IPS-NIHi7 (cell line): ENCODE data around the gene CASP8.
"Not testable (repeated sequence)": the region's sequence is repeated elsewhere in the genome, so short reads cannot be mapped to it uniquely, and the experiment has no call there.

Experiments
- DNase-seq: peaks from one replicate; pipeline ENCODE4 v3.0.0; 2012; ENCODE audit warnings: mixed read lengths; ENCODE audit errors: extremely low spot score

CASP8 gene

DNA sequence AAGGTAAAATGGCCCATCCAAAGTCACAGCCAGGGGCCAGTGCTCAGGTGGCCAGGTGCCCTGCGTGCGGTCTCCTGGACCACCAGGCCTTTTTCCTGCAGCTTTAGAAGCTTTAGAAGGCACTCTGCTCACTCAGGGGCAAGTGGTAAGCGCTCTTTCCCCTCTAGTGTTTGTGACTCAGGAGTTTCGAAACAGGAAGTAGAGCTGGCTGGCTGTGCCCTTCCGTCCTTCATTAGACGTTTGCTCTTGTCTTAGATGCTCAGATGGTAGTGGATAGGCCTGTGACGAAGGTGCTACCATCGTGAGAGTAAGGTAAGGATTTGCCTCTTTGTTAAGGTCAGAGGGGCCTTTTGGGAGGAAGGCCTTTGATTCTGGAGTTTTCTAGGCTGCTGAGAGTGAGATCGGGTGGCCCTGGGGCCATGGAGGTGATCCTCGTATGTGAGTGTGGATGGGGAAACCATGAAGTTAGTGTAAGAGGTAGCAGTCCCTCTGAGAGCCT lies at the start of gene CASP8:
Gene CASP8 (plus strand): TSS at position 235 of the 499 bp plus-strand sequence. CDS start 5,951 bp downstream, outside the sequence.
- no peak for DNase-seq

DNA sequence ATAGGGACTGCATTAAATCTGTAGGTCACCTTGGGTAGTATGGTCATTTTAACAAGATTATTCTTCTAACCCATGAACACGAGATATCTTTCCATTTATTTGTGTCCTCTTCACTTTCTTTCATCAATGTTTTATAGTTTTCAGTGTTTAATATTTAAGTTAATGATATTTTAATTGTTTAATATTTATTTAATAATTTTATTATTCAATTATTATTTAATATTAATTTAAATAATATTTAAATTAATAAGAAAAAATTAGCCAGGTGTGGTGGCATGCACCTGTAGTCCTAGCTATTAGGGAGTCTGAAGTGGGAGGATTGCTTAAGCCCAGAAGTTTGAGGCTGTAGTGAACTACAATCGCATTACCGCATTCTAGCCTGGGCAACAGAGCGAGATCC lies 44.4 kb upstream of the CASP8 start:
- no peak for DNase-seq

DNA sequence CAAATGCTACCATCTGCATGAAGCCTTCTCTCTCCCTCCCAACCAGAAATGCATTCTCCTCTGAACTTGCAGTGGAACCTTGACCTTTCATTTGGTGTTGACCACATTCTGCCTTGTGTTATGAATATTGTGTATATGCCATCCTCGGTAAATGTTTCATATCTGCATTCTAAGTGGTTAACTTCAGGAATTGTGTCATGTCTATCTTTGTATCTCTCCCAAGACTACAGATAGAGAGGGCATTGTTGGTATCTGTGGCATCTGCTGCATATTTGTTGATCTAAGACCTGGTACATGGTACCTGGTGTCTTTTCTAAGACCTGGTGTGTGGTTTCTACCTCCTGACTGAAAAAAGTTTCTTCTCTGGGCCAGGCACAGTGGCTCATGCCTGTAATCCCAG lies 43.4 kb upstream of the CASP8 start:
- DNase-seq: no peak

DNA sequence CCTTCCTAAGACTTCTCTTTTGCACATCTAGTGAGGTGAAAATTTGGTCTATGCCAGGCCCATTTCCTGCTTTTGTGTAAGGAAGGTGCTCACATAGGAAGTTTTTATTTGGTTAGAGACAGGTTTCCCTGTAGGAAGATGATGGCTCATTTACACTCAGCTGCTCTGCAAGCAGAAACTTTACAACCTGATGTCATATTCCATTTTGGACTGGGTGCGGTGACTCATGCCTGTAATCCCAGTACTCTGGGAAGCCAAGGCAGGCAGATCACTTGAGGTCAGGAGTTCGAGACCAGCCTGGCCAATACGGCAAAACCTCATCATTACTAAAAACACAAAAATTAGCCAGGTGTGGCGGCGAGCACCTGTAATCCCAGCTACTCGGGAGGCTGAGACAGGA lies 41.6 kb upstream of the CASP8 start:
- no peak for DNase-seq

DNA sequence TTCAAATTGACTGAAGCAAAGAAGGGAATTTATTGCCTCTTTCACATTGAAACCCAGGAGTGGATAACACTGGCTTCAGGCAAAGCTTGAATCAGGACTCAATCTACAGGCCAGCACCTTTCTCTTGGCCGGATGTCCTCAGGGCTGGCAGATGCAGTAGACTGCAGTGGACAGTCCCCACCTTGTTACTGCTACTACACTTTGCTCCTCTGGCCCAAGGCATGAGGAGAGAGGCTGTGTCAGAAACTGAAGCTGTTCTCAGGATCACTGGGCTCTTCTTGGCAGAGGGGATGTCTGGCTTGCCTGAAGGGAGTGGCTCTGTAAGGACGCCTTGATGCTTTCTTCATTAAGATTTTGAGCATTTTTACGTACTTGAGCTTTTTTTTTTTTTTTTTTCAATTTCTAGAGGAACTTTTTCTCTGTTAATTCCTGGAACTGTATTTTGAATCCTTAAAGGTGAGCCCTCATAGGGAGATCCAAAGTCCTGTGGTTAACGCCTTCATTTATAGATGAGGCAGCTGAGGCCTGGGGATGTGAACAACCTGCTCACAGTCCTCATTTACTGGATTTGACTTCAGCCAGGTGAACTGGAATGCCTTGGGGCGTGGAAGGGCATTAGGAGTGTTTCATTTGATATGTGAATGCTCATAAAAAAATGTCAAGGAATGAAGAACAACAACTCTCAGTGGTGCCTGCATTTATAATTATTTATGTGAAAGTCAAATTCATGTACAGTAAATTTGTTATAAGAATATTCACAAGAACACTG lies 40.8 kb upstream of the CASP8 start:
- no peak for DNase-seq

DNA sequence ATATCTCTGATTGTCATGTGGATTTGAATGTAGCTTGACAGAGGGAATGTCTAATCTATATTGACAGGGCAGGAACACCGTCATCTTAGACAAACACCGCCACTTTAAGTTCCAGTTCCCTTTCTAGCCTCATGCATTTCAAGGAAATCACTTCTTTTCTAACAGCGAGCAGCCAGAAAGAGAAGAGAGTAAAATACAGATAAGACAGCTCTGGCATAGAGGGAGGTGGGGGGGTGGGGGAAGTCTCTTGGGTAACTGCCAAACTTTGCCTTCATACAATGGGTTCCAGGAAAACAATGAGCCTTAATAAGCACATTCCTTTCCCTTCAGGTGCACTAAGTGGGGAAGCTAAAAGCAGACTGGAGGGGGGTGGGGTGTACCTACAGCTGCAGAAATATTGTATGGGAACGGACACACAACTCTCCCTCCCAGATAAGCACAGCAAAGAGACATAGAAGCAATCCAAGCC lies 40.2 kb upstream of the CASP8 start:
- DNase-seq: no peak

DNA sequence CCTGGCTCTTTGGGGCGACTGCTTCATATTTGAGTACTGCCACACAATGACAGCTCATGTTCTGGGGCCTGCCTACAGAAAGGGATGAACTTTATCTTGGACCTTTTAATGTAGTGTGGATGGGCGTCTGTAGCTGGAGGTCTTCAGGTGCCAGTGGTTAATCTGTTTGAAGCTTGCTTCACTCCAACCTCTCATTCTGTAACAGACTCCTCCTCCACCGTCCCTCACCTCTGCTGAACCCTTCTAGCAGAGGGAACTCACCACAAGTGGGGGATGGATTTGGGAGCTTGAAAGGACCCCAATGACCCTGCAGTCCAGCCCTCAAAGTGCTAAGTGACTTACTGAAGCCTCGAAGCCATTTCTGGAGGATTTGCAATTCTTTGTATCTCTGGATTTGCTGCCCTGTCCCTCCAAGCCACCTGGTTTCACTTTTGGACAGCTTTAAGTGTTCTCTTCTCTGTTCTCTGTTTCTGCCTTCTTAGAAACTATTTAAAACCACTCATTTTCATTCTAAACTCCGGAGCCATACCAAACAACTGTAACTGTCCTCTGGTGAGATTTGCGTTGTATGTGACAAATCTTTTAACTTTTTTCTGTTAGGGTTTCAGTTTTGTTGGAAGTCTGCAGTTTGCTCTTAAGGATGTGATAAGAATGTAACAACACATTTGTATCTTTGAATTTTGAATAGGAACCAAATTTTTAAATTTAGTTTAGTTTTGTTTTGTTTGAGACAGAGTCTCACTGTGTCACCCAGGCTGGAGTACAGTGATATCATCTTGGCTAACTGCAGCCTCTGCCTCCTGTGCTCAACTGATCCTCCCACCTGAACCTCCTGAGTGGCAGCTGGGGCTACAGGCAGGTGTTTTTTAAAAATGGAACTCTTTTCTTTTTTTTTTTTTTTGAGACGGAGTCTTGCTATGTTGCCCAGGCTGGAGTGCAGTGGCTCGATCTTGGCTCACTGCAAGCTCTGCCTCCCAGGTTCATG lies 37.0 kb upstream of the CASP8 start:
- no peak for DNase-seq

DNA sequence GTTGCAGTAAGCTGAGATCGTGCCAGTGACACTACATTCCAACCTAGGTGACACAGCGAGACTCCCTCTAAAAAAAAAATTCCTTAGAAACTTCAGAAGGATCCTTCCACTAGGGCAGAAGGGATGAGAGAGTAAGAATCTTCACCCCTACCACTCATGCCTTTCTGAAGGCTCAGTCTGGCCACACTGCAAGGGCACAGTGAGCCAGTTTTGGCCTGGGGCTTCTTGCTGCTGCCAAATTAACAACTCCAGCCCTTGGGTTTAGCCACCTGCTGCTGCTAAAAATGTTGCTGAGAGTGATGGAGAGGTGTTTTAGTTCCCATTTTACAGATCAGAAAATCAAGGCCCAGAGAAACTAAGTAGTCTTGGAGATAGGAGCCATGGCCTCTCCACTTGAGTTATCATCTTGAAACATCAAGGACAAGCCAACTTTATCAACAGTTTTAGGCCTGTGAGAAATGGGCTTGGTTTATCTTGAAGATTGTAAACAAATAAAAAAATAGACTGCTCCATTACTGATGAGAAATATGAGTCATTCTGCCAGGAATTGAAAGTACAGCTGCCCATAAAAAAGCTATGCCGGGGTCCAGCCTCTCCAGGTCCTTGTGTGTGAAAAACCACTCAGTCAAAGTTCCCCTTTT lies 31.9 kb upstream of the CASP8 start:
- DNase-seq: no peak

DNA sequence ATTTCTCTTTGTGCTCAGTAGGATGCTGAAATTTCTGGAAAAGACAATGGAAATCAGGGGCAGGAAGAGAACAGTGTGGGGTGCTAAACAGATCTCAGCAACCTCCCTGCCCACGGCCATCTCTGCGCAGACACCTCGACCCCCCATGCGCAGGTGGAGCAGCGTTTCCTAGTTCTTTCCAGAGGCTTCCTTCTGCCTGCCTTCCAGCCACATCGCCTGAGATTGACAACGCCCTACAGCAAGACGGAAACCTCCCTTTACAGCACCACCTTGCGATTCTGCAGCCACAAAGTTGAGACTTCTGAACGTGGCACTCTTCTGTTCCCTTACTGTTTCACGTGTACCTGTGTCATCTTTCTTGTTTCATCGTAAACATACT lies 31.4 kb upstream of the CASP8 start:
- DNase-seq: no peak

DNA sequence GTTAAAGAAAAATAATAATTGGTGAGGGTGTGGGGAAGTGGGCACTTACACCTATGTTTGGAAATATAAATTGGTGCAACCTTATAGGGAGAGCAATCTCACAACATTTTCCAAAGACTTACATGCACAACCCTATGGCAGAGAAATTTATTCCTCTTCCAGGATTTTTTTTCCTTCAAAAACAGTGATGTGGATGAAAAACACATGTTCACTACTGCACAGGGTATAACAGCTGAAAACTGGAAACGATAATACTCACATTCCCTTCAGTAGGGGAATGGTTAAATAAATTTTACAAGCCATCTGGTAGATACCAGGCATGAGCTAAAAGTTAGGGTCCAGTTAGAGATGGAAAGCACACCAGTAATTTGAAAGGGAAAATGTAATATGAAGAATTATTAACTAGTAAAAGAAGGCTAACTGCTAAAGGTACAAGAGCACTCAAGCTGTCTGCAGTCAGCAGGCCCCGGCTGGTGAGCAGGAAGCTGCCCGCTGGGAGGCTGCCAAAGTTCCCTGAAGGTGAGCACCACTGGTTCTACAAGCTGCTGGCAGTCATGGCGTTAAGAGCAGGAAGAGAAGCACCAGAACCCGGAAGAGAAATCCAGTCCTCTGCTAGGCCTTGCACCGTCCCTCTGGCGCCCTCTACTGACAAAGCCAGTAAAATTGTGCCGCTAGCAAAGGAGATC lies 28.4 kb upstream of the CASP8 start:
- DNase-seq: peak; percentile 91

DNA sequence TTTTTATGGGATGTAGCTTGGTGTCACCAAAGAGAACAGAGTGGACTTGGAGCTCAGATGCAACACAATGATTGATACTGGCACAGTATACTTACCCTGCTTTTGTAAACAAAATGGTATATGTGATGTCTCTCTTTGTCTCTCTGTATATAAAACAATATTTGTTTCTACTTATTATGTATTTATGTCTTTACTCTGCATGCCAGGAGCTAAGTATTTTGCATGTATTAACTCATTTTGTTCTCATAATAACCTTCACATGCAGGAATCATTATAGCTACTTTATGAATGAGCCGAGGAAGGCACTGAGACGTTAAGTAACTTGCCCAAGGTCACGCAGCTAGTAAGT lies 27.9 kb upstream of the CASP8 start:
- DNase-seq: no peak

DNA sequence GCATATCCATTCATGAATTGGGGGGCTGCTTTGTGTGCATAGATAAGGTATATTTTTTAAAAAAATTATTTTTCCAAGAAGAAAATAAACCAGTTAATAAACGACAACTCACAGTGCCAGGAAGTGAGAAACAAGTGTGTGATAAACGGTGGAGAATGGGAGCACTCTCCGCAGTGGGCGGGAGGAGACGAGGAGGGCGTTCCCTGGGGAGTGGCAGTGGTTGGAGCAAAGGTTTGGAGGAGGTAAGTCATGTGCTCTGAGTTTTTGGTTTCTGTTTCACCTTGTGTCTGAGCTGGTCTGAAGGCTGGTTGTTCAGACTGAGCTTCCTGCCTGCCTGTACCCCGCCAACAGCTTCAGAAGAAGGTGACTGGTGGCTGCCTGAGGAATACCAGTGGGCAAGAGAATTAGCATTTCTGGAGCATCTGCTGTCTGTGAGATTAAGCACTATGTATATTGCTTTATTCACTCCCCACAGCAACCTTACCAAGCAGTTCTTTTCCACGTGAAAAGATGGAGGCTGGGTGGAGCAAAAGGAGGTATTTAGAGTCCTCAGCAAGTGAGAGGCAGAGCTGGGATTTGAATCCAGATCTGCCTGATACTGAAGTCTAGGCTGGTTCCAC lies 27.0 kb upstream of the CASP8 start:
- DNase-seq: peak; percentile 60

DNA sequence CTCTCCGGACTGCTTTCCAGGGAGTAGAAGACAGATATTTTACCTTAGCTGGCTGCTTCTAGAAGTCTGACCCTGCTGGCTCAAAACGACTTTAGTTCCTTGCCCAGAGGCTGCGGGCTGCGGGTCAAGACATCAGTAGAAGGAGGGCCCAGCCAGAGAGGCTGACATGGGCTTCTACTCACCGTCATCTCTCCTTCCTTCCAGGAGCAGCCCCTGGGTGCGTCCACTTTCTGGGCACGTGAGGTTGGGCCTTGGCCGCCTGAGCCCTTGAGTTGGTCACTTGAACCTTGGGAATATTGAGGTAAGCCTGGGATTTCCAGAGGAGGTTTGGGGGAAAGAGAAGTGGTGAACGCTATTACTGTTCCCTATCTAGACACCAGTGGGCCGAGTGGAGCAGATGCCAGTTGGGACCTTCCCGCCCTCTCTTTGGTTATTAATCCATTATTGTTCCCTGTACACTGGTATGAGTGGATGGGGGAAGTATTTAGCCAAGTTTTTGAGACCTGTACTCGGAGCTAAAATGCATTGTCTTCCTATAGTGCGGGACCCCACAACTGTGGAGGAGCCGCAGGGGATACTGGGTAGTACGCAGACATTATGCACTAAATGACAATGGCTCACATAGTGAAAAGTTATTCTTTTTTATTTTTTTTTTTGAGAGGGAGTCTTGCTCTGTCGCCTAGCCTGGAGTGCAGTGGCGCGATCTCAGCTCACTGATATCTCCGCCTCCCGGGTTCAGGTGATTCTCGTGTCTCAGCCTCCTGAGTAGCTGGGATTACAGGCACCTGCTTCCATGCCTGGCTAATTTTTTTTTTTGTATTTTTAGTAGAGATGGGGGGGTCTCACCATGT lies 26.3 kb upstream of the CASP8 start:
- no peak for DNase-seq

DNA sequence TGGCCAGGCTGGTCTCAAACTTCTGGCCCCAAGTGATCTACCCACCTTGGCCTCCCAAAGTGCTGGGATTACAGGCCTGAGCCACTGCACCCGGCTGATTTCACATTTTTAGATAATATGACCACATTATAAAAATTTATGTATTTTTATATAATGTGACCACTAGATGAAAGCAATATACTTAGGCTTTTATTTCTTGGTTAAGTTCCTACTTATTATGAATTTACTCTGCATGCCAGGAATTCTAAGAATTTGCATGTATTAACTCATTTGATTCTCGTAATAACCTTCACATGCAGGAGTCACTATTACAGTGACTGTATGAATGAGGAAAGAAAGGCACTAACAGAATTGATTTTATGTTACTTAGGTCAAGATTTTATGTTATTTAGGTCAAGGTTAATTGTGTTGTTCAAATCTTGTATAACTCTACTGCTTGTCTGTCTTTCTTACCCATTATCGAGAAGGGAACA lies 25.6 kb upstream of the CASP8 start:
- DNase-seq: no peak

DNA sequence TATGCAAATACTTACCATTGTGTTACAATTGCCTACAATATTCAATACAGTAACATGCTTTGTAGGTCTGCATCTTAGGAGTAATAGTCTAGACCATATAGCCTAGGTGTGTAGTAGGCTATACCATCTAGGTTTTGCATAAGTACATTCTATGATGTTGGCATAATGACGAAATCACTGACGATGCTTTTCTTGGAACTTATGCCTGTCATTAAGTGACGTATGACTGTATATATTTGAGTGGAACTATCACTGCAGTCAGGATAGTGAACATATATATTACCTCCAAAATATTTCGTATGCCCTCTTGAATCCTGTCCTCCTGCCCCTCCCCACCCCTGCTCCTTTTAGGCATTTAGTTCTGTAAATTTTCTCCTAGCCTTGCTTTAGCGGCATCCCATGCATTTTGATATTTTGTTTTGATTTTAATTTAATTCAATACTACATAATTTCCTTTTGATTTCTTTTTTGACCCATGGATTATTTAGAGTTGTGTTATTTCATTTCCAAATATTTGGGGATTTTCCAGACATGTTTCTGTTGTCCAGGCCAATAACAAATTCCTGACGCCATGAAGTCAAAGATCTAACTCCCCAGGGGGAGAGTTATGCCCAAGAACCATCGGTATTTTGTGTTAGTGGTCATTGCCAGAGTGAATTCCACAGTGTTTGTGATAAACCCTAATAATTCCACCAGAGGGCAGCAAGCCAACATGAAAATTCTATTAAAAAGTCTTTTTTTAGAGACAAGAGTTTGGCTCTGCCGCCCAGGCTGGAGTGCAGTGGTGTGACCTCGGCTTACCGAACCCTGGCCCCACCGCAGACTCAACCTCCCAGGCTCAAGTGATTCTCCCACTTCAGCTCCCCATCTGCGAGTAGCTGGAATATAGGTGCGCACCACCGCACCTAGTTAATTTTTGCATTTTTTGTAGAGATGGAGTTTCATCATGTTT lies 24.2 kb upstream of the CASP8 start:
- peak; percentile 49 for DNase-seq

DNA sequence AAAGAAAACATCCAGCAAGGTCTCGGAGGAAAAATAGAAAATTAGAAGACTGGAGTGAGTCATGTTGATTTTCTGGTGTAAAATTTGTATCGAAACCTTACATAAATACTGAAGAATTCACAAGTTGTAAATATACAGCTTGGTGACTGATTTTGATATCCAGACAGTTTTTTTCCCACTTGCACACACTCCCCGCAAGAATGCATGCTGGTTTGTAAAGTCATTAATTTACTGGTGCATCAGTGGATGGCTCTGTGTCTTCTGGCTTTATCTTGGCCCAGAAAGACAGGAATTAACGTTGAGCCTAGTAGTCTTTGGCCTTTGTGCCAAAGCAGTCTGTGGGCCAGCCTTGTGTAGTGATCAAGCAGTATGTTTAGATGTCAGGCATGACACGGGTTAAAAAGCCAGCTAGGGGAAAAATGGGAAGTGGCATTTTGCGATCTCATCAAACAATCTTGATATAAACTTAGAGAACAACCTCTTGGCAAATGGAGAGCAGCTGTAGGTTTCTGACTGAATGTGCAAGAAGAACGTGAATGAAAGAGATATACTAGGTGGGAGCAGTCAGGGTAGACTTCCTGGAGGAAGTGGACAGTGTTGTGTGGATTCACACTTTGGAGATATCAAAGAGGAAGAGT lies 22.7 kb upstream of the CASP8 start:
- no peak for DNase-seq

DNA sequence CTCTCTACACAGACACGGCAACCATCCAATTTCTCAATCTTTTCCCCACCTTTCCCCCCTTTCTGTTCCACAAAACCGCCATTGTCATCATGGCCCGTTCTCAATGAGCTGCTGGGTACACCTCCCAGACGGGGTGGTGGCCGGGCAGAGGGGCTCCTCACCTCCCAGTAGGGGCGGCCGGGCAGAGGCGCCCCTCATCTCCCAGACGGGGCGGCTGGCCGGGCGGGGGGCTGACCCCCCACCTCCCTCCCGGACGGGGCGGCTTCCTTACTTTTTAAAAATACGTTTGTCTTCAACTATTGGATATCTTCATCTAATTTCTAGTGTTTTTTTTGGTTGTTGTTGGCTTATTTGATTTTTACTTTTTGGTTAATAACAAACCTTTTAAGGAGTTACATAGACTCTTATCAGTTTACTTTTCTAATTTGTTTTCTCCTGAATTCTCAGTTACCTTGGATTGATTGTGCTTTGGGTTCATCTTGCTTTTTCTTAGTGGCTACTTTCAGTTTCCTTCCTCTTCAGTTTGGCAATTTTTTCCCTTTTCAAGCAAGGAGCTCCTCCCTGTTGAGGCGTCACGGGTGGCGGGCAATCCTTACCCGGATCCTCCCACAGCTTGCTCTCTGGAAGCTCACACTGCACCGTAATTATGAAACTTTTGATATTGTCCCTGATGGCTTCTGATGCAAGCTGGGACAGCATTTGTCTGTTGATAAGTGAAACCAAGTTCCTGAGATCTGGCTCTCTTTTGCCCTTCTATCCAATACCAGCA lies 21.0 kb upstream of the CASP8 start:
- DNase-seq: not testable (repeated sequence)
